Measurements from ENCODE around the gene MRGPRF. TPM values are rescaled to one million over a fixed set of nuclear protein-coding genes. Genes with fewer than 3 reads are reported as not detected.

MRGPRF gene
- total and polyA plus RNA-seq, 5 donors from 2014 or later = not detected

- H3K27me3 Mint-ChIP-seq = peaks cover 35% of the 10 kb centered on the region
- Histone ChIP-seq H3K36me3 (ENCODE audit: control insufficient read depth, insufficient read depth, low read length) (no peaks in the 10 kb centered on the region), H3K4me3 (ENCODE audit: low read depth, low read length) (no peak overlapping the region), H3K9me3 (ENCODE audit: control insufficient read depth in 2 of 2, low read length in 2 of 2) (no peaks in the 10 kb centered on the region), H3K27me3 (ENCODE audit: control insufficient read depth, insufficient read depth, low read length) (no peaks in the 10 kb centered on the region), H3K4me1 (ENCODE audit: control insufficient read depth, insufficient read depth, low read length, poor library complexity, severe bottlenecking) (no peaks in the 10 kb centered on the region), H3K27ac (ENCODE audit: insufficient read depth, low read length, poor library complexity, severe bottlenecking) (no peak overlapping the region)
- peaks cover 0 to 2% (median 0%) of the 10 kb centered on the region in 4 donors for H3K4me1 Mint-ChIP-seq
- no peak for ATAC-seq (ENCODE audit: low read depth in 2 of 2)
- H3K9me3 Mint-ChIP-seq = no peaks in the 10 kb centered on the region
- H3K4me3 Mint-ChIP-seq = no peak overlapping the region
- no peak for DNase-seq
- no peaks in the 10 kb centered on the region for H3K36me3 Mint-ChIP-seq
- H3K27ac Mint-ChIP-seq = no peak overlapping the region
Observed at GRCh38 chr11:69005631-69006368, 7.2 kb downstream of the MRGPRF start.

GRCh38 chr11:69005183-69005630 lies 7.8 kb downstream of the MRGPRF start:
- ATAC-seq (ENCODE audit: low read depth in 2 of 2) = no peak
- Histone ChIP-seq H3K4me1 (ENCODE audit: control insufficient read depth, insufficient read depth, low read length, poor library complexity, severe bottlenecking) (no peaks in the 10 kb centered on the region), H3K4me3 (ENCODE audit: low read depth, low read length) (no peak overlapping the region), H3K36me3 (ENCODE audit: control insufficient read depth, insufficient read depth, low read length) (no peaks in the 10 kb centered on the region), H3K27ac (ENCODE audit: insufficient read depth, low read length, poor library complexity, severe bottlenecking) (no peak overlapping the region), H3K27me3 (ENCODE audit: control insufficient read depth, insufficient read depth, low read length) (no peaks in the 10 kb centered on the region), H3K9me3 (ENCODE audit: control insufficient read depth in 2 of 2, low read length in 2 of 2) (no peaks in the 10 kb centered on the region)
- Mint-ChIP-seq H3K9me3 (no peaks in the 10 kb centered on the region), H3K4me1 (peaks cover 0 to 2% (median 0%) of the 10 kb centered on the region in 4 donors), H3K36me3 (no peaks in the 10 kb centered on the region), H3K27ac (no peak overlapping the region), H3K4me3 (no peak overlapping the region), H3K27me3 (peaks cover 30% of the 10 kb centered on the region)
- no peak for DNase-seq

GRCh38 chr11:69004411-69005182 lies 8.4 kb downstream of the MRGPRF start:
- H3K4me1 Mint-ChIP-seq = peaks cover 0 to 2% (median 0%) of the 10 kb centered on the region in 4 donors
- H3K9me3 Mint-ChIP-seq = no peaks in the 10 kb centered on the region
- no peaks in the 10 kb centered on the region for H3K9me3 ChIP-seq (ENCODE audit: control insufficient read depth in 2 of 2, low read length in 2 of 2)
- no peaks in the 10 kb centered on the region for H3K36me3 ChIP-seq (ENCODE audit: control insufficient read depth, insufficient read depth, low read length)
- H3K27ac Mint-ChIP-seq = no peak overlapping the region
- no peak overlapping the region for H3K27ac ChIP-seq (ENCODE audit: insufficient read depth, low read length, poor library complexity, severe bottlenecking)
- no peak for DNase-seq
- no peak overlapping the region for H3K4me3 Mint-ChIP-seq
- no peak for ATAC-seq (ENCODE audit: low read depth in 2 of 2)
- H3K27me3 Mint-ChIP-seq = peaks cover 26% of the 10 kb centered on the region
- H3K4me1 ChIP-seq (ENCODE audit: control insufficient read depth, insufficient read depth, low read length, poor library complexity, severe bottlenecking) = no peaks in the 10 kb centered on the region
- no peaks in the 10 kb centered on the region for H3K27me3 ChIP-seq (ENCODE audit: control insufficient read depth, insufficient read depth, low read length)
- H3K36me3 Mint-ChIP-seq = no peaks in the 10 kb centered on the region
- no peak overlapping the region for H3K4me3 ChIP-seq (ENCODE audit: low read depth, low read length)

- no peak for DNase-seq
- H3K4me3 Mint-ChIP-seq = no peak overlapping the region
- peaks cover 0 to 2% (median 0%) of the 10 kb centered on the region in 4 donors for H3K4me1 Mint-ChIP-seq
- H3K36me3 Mint-ChIP-seq = no peaks in the 10 kb centered on the region
- Histone ChIP-seq H3K27me3 (ENCODE audit: control insufficient read depth, insufficient read depth, low read length) (no peaks in the 10 kb centered on the region), H3K36me3 (ENCODE audit: control insufficient read depth, insufficient read depth, low read length) (no peaks in the 10 kb centered on the region), H3K4me3 (ENCODE audit: low read depth, low read length) (no peak overlapping the region), H3K27ac (ENCODE audit: insufficient read depth, low read length, poor library complexity, severe bottlenecking) (no peak overlapping the region), H3K9me3 (ENCODE audit: control insufficient read depth in 2 of 2, low read length in 2 of 2) (no peaks in the 10 kb centered on the region), H3K4me1 (ENCODE audit: control insufficient read depth, insufficient read depth, low read length, poor library complexity, severe bottlenecking) (no peaks in the 10 kb centered on the region)
- peaks cover 26% of the 10 kb centered on the region for H3K27me3 Mint-ChIP-seq
- no peak for ATAC-seq (ENCODE audit: low read depth in 2 of 2)
- no peak overlapping the region for H3K27ac Mint-ChIP-seq
- no peaks in the 10 kb centered on the region for H3K9me3 Mint-ChIP-seq
Observed at GRCh38 chr11:69003866-69004367, 9.1 kb downstream of the MRGPRF start.

- no peak overlapping the region for H3K4me3 Mint-ChIP-seq
- no peaks in the 10 kb centered on the region for H3K9me3 Mint-ChIP-seq
- H3K27me3 Mint-ChIP-seq = peaks cover 26% of the 10 kb centered on the region
- no peaks in the 10 kb centered on the region for H3K36me3 ChIP-seq (ENCODE audit: control insufficient read depth, insufficient read depth, low read length)
- no peaks in the 10 kb centered on the region for H3K36me3 Mint-ChIP-seq
- H3K27ac Mint-ChIP-seq = no peak overlapping the region
- no peaks in the 10 kb centered on the region for H3K27me3 ChIP-seq (ENCODE audit: control insufficient read depth, insufficient read depth, low read length)
- DNase-seq (no peak), ATAC-seq (ENCODE audit: low read depth in 2 of 2) (no peak)
- no peaks in the 10 kb centered on the region for H3K9me3 ChIP-seq (ENCODE audit: control insufficient read depth in 2 of 2, low read length in 2 of 2)
- peaks cover 0 to 2% (median 0%) of the 10 kb centered on the region in 4 donors for H3K4me1 Mint-ChIP-seq
- no peaks in the 10 kb centered on the region for H3K4me1 ChIP-seq (ENCODE audit: control insufficient read depth, insufficient read depth, low read length, poor library complexity, severe bottlenecking)
- H3K27ac ChIP-seq (ENCODE audit: insufficient read depth, low read length, poor library complexity, severe bottlenecking) = no peak overlapping the region
- H3K4me3 ChIP-seq (ENCODE audit: low read depth, low read length) = no peak overlapping the region
Observed at GRCh38 chr11:69003301-69003865, 9.7 kb downstream of the MRGPRF start.

GRCh38 chr11:69002570-69003231 lies 10.3 kb downstream of the MRGPRF start:
- H3K27me3 Mint-ChIP-seq = peaks cover 19% of the 10 kb centered on the region
- Histone ChIP-seq H3K4me1 (ENCODE audit: control insufficient read depth, insufficient read depth, low read length, poor library complexity, severe bottlenecking) (no peaks in the 10 kb centered on the region), H3K27ac (ENCODE audit: insufficient read depth, low read length, poor library complexity, severe bottlenecking) (no peak overlapping the region), H3K9me3 (ENCODE audit: control insufficient read depth in 2 of 2, low read length in 2 of 2) (no peaks in the 10 kb centered on the region), H3K4me3 (ENCODE audit: low read depth, low read length) (no peak overlapping the region), H3K36me3 (ENCODE audit: control insufficient read depth, insufficient read depth, low read length) (no peaks in the 10 kb centered on the region), H3K27me3 (ENCODE audit: control insufficient read depth, insufficient read depth, low read length) (no peaks in the 10 kb centered on the region)
- ATAC-seq (ENCODE audit: low read depth in 2 of 2) (no peak), DNase-seq (no peak)
- H3K36me3 Mint-ChIP-seq = no peaks in the 10 kb centered on the region
- H3K27ac Mint-ChIP-seq = peak overlapping the region in 1 of 3 donors; percentile 85
- no peak overlapping the region for H3K4me3 Mint-ChIP-seq
- H3K9me3 Mint-ChIP-seq = no peaks in the 10 kb centered on the region
- peaks cover 0 to 4% (median 0%) of the 10 kb centered on the region in 4 donors for H3K4me1 Mint-ChIP-seq

GRCh38 chr11:69002110-69002569 lies 10.9 kb downstream of the MRGPRF start:
- Histone ChIP-seq H3K4me1 (ENCODE audit: control insufficient read depth, insufficient read depth, low read length, poor library complexity, severe bottlenecking) (no peaks in the 10 kb centered on the region), H3K27ac (ENCODE audit: insufficient read depth, low read length, poor library complexity, severe bottlenecking) (no peak overlapping the region), H3K27me3 (ENCODE audit: control insufficient read depth, insufficient read depth, low read length) (no peaks in the 10 kb centered on the region), H3K36me3 (ENCODE audit: control insufficient read depth, insufficient read depth, low read length) (no peaks in the 10 kb centered on the region), H3K4me3 (ENCODE audit: low read depth, low read length) (no peak overlapping the region), H3K9me3 (ENCODE audit: control insufficient read depth in 2 of 2, low read length in 2 of 2) (no peaks in the 10 kb centered on the region)
- peaks cover 0 to 4% (median 0%) of the 10 kb centered on the region in 4 donors for H3K4me1 Mint-ChIP-seq
- H3K27ac Mint-ChIP-seq = peak overlapping the region in 1 of 3 donors; percentile 85
- H3K36me3 Mint-ChIP-seq = no peaks in the 10 kb centered on the region
- no peaks in the 10 kb centered on the region for H3K9me3 Mint-ChIP-seq
- no peak overlapping the region for H3K4me3 Mint-ChIP-seq
- H3K27me3 Mint-ChIP-seq = peaks cover 13% of the 10 kb centered on the region
- DNase-seq (no peak), ATAC-seq (ENCODE audit: low read depth in 2 of 2) (no peak)

Measured in CD4-positive, CD25-positive, alpha-beta regulatory T cell (primary cell).